Endodermal cell (in vitro differentiated cells): ENCODE results near the gene CRTAC1. TPM values are rescaled to one million over a fixed set of nuclear protein-coding genes. Genes with fewer than 3 reads are reported as not detected.
A peak's percentile ranks its signal among the peaks of the same experiment; 100 is the strongest.

Source experiments
- DNase-seq: peaks from one replicate; pipeline ENCODE4 v3.0.0-alpha.2; 2017
- H3K27ac ChIP-seq: 2 replicates; pipeline ENCODE4 v1.5.1; 2013; ENCODE audit warnings: mild to moderate bottlenecking, low read depth, low read length, moderate library complexity
- H3K27me3 ChIP-seq: 2 replicates; pipeline ENCODE4 v1.6.1; 2013; ENCODE audit warnings: mild to moderate bottlenecking, low read length, moderate library complexity; ENCODE audit not compliant: insufficient read depth, control insufficient read depth, poor library complexity, severe bottlenecking
- H3K36me3 ChIP-seq: 2 replicates; pipeline ENCODE4 v1.7.0; 2013; ENCODE audit warnings: mild to moderate bottlenecking, low read length, moderate library complexity; ENCODE audit not compliant: control insufficient read depth, insufficient read depth
- H3K4me1 ChIP-seq: one replicate; pipeline ENCODE4 v1.7.0; 2013; ENCODE audit warnings: low read length; ENCODE audit not compliant: control insufficient read depth, insufficient read depth
- H3K4me3 ChIP-seq: 2 replicates; pipeline ENCODE4 v1.5.1; 2013; ENCODE audit warnings: mild to moderate bottlenecking, low read length, moderate library complexity
- H3K9ac ChIP-seq: 2 replicates; pipeline ENCODE4 v1.6.1; 2013; ENCODE audit warnings: mild to moderate bottlenecking, low read length, moderate library complexity; ENCODE audit not compliant: poor library complexity, severe bottlenecking; ENCODE audit errors: extremely low read depth
- H3K9me3 ChIP-seq: 2 replicates; pipeline ENCODE4 v1.6.1; 2013; ENCODE audit warnings: mild to moderate bottlenecking, low read length, moderate library complexity; ENCODE audit not compliant: control insufficient read depth
- H3K27ac Mint-ChIP-seq: 2 replicates; pipeline ENCODE4 v1.8.0; 2020; ENCODE audit warnings: mixed read lengths
- H3K27me3 Mint-ChIP-seq: 2 replicates; pipeline ENCODE4 v1.8.0; 2021; ENCODE audit warnings: mild to moderate bottlenecking, mixed read lengths; ENCODE audit not compliant: insufficient read depth
- H3K36me3 Mint-ChIP-seq: 2 replicates; pipeline ENCODE4 v1.8.0; 2020; ENCODE audit warnings: low read depth, mixed read lengths
- H3K4me1 Mint-ChIP-seq: 2 replicates; pipeline ENCODE4 v1.8.0; 2020; ENCODE audit warnings: mixed read lengths
- H3K4me3 Mint-ChIP-seq: 2 replicates; pipeline ENCODE4 v1.8.0; 2020; ENCODE audit warnings: mild to moderate bottlenecking, moderate library complexity, mixed read lengths
- H3K9me3 Mint-ChIP-seq: 2 replicates; pipeline ENCODE4 v1.8.0; 2020; ENCODE audit warnings: mild to moderate bottlenecking, mixed read lengths
- CTCF ChIP-seq: fragments of 200-600 bp; sonication (generic); conservative IDR thresholded peaks from 2 replicates; pipeline ENCODE4 v1.5.0; 2021; ENCODE audit warnings: antibody characterized with exemption, mild to moderate bottlenecking
- WGBS, 2 experiments: methylation state at CpG; one replicate each; pipeline versions ENCODE4 v1.1.5 to v1.1.7; 2013; ENCODE audit warnings: missing lambda C conversion rate in 2 of 2, mixed read lengths in 1 of 2; ENCODE audit not compliant: insufficient coverage in 1 of 2, insufficient read length in 1 of 2; 5-methylcytosine and 5-hydroxymethylcytosine counted together
- total RNA-seq, 2 donors: library from RNA; stranded (reverse); fragmentation: NEBNext Ultra II Directional in 1 of 2; extraction: Animal tissue kit (Norgen Biotek cat#: 25700) in 1 of 2; gene quantifications; 2 replicates in 1 of 2; 3 replicates in 1 of 2; pipeline ENCODE4 v1.2.1, GENCODE V29; 2021

The CRTAC1 gene
- total RNA-seq, 2 donors from 2014 or later = 0.13 to 0.24 TPM

- Histone ChIP-seq H3K4me1 (no peaks in the 10 kb centered on the region), H3K9ac (no peak overlapping the region), H3K9me3 (no peaks in the 10 kb centered on the region), H3K36me3 (no peaks in the 10 kb centered on the region), H3K27me3 (peaks cover 74% of the 10 kb centered on the region), H3K4me3 (no peak overlapping the region), H3K27ac (no peak overlapping the region)
- DNase-seq = no peak
- peaks cover 15% of the 10 kb centered on the region for H3K27me3 Mint-ChIP-seq
- H3K9me3 Mint-ChIP-seq = no peaks in the 10 kb centered on the region
- no peak overlapping the region for H3K4me3 Mint-ChIP-seq
- H3K27ac Mint-ChIP-seq = no peak overlapping the region
- H3K36me3 Mint-ChIP-seq = no peaks in the 10 kb centered on the region
- 49 to 70% methylated on average over 4 to 7 of the region's 7 CpGs for WGBS, 2 experiments
- no peak for TF ChIP-seq CTCF
- H3K4me1 Mint-ChIP-seq = no peaks in the 10 kb centered on the region
These were observed 45.7 kb upstream of the CRTAC1 start for GRCh38 chr10:98076086-98076485.

- Histone ChIP-seq H3K9me3 (no peaks in the 10 kb centered on the region), H3K9ac (no peak overlapping the region), H3K36me3 (no peaks in the 10 kb centered on the region), H3K4me1 (no peaks in the 10 kb centered on the region), H3K4me3 (no peak overlapping the region), H3K27ac (no peak overlapping the region), H3K27me3 (peaks cover 84% of the 10 kb centered on the region)
- peak; percentile 72 for DNase-seq
- Mint-ChIP-seq H3K4me1 (no peaks in the 10 kb centered on the region), H3K36me3 (no peaks in the 10 kb centered on the region), H3K4me3 (no peak overlapping the region), H3K27ac (no peak overlapping the region), H3K27me3 (peaks cover 13% of the 10 kb centered on the region), H3K9me3 (no peaks in the 10 kb centered on the region)
- WGBS, 2 experiments = 67% methylated on average over 1 of the region's 2 CpGs; no CpG with 5 or more reads in 1 of the 2 experiments
- no peak for TF ChIP-seq CTCF
These were observed 44.0 kb upstream of the CRTAC1 start for GRCh38 chr10:98074315-98074911.

- Mint-ChIP-seq H3K27me3 (peaks cover 15% of the 10 kb centered on the region), H3K36me3 (no peaks in the 10 kb centered on the region), H3K27ac (no peak overlapping the region), H3K4me3 (no peak overlapping the region), H3K4me1 (no peaks in the 10 kb centered on the region), H3K9me3 (no peaks in the 10 kb centered on the region)
- Histone ChIP-seq H3K4me1 (no peaks in the 10 kb centered on the region), H3K27me3 (peaks cover 58% of the 10 kb centered on the region), H3K9me3 (no peaks in the 10 kb centered on the region), H3K9ac (no peak overlapping the region), H3K36me3 (no peaks in the 10 kb centered on the region), H3K4me3 (no peak overlapping the region), H3K27ac (no peak overlapping the region)
- WGBS, 2 experiments = 86 to 95% methylated on average over 4 to 5 of the region's 5 CpGs
- TF ChIP-seq CTCF = no peak
- DNase-seq = no peak
These were observed 36.7 kb upstream of the CRTAC1 start for GRCh38 chr10:98067165-98067564.
